Measurements from ENCODE around the gene C22orf42.

The C22orf42 gene

GRCh38 chr22:32132783-32133182 is 26.3 kb downstream of the C22orf42 start:
- no peak for DNase-seq

GRCh38 chr22:32132126-32132525 is 27.0 kb downstream of the C22orf42 start:
- no peak for DNase-seq

- DNase-seq, result no peak
Measured at GRCh38 chr22:32130464-32130863, 28.6 kb downstream of the C22orf42 start.

- no peak for DNase-seq
Measured at GRCh38 chr22:32127904-32128303, 31.2 kb downstream of the C22orf42 start.

GRCh38 chr22:32123657-32124056 is 35.4 kb downstream of the C22orf42 start:
- DNase-seq, result no peak

- DNase-seq, result no peak
Measured at GRCh38 chr22:32122899-32123298, 36.2 kb downstream of the C22orf42 start.

- DNase-seq, result no peak
Measured at GRCh38 chr22:32120603-32121002, 38.5 kb downstream of the C22orf42 start.

GRCh38 chr22:32119568-32120235 is 39.4 kb downstream of the C22orf42 start:
- no peak for DNase-seq

GRCh38 chr22:32112380-32112779 is 46.7 kb downstream of the C22orf42 start:
- DNase-seq, result no peak

- no peak for DNase-seq
Measured at GRCh38 chr22:32106930-32107329, 52.2 kb downstream of the C22orf42 start.

- no peak for DNase-seq
Measured at GRCh38 chr22:32103658-32104315, 55.3 kb downstream of the C22orf42 start.

- DNase-seq, result no peak
Measured at GRCh38 chr22:32100711-32101110, 58.4 kb downstream of the C22orf42 start.

Data from activated CD4-positive, CD25-positive, alpha-beta regulatory T cell treated with anti-CD3 and anti-CD28 coated beads, Interleukin-2, amount 50 U/mL, for 72 hours (primary cell).